Adrenal gland (tissue), 5 donors: ENCODE results near the gene PLCB1.

Source experiments
- POLR2A ChIP-seq, 2 donors: fragments of 450-650 bp; IDR thresholded peaks; one replicate each; pipeline ENCODE4 v1.6.1; 2017; ENCODE audit warnings: antibody characterized with exemption in 2 of 2, mild to moderate bottlenecking in 2 of 2, moderate library complexity in 1 of 2
- TF ChIP-seq, protein P1 (sequence below), 6 experiments: fragments of 450-650 bp in 4 of 6; fragments of 200-600 bp in 2 of 6; sonication (generic) in 1 of 6; IDR thresholded peaks; 1 replicate in 5 of 6; 2 replicates in 1 of 6; pipeline versions ENCODE4 v1.5.1 to v1.8.0; 2016 to 2021; ENCODE audit warnings: antibody characterized with exemption in 6 of 6, mild to moderate bottlenecking in 2 of 6, moderate library complexity in 1 of 6
- donor health status: DM: no; HTN: no; CAD: no.

- TF ChIP-seq, protein P1, sequence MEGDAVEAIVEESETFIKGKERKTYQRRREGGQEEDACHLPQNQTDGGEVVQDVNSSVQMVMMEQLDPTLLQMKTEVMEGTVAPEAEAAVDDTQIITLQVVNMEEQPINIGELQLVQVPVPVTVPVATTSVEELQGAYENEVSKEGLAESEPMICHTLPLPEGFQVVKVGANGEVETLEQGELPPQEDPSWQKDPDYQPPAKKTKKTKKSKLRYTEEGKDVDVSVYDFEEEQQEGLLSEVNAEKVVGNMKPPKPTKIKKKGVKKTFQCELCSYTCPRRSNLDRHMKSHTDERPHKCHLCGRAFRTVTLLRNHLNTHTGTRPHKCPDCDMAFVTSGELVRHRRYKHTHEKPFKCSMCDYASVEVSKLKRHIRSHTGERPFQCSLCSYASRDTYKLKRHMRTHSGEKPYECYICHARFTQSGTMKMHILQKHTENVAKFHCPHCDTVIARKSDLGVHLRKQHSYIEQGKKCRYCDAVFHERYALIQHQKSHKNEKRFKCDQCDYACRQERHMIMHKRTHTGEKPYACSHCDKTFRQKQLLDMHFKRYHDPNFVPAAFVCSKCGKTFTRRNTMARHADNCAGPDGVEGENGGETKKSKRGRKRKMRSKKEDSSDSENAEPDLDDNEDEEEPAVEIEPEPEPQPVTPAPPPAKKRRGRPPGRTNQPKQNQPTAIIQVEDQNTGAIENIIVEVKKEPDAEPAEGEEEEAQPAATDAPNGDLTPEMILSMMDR (IDR thresholded peaks at IDR 0.05): no peak
- no peak for TF ChIP-seq POLR2A (IDR thresholded peaks at IDR 0.05)
Measured at GRCh38 chr20:8648466-8648865, 516.4 kb downstream of the PLCB1 start.
